Right renal pelvis (tissue), 4 donors: ENCODE data around the gene UGT2B10. TPM values are rescaled to one million over a fixed set of nuclear protein-coding genes. Genes with fewer than 3 reads are reported as not detected.

Experiments
- DNase-seq, 4 donors: peaks; one replicate each; pipeline ENCODE4 v3.0.0-alpha.2; 2013; ENCODE audit warnings: low read depth in 4 of 4, low spot score in 3 of 4, missing footprints in 1 of 4
- polyA plus RNA-seq, 4 donors: library from polyadenylated mRNA; unstranded; fragments of 120-200 nt; gene quantifications; one replicate each; pipeline ENCODE4 v1.2.1, GENCODE V29; 2013; ENCODE audit not compliant: insufficient read length in 4 of 4

Gene UGT2B10
- polyA plus RNA-seq, 4 donors = 0.29 to 0.58 (median 0.39) TPM

DNA sequence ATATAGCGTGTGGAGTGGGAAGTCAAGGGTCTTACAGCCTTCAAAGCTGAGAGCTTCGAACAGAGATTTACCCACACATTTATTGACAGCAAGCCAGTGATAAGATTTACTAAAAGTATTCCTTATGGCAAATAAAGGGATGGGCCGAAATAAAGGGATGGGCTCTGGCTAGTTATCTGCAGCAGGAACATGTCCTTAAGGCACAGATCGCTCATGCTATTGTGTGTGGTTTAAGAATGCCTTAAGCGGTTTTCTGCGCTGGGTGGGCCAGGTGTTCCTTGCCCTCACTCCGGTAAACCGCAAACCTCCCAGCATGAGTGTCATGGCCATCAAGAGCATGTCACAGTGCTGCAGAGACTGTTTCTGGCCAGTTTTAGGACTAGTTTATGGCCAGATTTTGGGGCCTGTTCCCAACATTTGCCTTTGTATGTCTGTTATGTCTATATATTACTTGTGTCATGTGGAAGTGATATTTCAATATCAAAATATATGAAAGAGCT, 53.5 kb downstream of the UGT2B10 start:
- no peak for DNase-seq

DNA sequence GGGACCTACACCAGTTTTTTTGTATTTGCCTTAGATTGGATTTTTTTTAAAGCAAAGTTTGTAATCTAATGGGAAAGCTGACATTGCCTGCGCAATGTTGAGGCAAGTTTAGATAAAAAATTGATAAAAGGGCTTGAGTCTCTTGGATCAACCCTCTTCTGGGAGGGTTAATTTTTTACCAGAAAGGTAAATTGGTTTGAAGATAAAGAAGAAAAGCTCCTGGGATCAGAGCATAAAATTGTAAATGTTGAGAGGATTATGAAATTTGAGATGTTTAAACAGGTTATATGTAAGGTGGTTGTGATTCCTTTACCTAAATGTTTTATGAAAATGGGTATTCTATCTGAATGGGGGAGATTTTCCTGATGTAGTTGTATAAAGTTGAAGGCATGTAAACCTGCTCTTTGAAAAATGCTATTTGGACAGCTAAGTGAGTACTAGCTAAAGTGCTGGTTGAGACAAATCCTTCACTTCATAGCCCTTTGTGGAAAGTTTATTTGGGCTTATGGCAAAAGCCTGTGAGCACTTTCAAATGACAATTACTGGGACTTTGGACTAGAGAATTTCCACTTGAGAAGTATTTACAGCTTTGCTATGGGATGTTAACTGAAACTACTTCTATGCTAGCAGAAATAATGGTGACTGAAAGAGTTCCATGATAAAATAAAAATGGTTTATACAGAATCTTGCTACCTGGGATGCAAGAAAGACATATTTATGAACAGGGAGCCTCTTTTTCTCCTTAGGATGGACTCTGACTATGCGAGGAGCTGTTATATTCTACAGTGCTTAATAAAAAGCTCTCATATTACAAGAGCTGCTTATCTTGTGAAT, 56.2 kb downstream of the UGT2B10 start:
- no peak for DNase-seq

DNA sequence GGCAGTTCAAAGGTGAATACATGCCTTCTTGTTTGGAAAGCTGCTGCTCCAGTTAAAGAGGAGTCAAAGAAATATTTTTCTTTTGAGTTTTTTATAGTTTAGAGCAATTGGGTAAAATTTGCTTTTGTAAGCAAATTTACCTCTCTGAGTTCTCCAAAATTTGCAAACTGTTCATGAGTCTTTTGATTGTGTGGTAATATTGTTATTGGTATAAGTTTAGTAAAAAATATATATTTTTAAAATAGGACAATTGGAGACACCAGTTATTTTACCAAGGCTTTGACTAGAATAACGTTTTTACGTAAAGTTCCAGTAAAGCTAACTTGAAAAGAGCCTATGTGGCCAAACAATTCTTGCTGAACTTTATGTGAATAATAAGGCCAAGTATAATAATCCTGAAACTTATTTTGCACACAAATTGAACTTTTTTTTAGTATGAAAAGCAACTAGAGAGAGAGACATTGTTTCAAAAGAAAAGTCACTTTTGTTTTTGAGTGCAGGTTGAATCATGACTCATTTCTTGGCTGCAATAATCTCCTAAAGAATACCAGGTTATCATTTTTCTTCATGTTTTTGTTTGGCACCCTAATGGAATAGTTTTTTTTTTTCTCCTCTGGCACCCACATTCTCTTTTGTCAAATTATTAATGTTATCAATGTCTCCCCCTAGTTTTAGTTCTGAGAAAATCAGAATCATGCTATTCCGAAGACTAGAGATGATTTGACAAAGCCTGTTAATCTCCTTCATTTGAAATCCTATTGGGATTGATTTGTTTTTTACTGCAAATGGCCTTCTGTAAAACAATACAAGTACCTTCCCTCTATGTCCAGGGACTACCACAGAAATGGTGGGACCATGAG, 57.1 kb downstream of the UGT2B10 start:
- DNase-seq = no peak

DNA sequence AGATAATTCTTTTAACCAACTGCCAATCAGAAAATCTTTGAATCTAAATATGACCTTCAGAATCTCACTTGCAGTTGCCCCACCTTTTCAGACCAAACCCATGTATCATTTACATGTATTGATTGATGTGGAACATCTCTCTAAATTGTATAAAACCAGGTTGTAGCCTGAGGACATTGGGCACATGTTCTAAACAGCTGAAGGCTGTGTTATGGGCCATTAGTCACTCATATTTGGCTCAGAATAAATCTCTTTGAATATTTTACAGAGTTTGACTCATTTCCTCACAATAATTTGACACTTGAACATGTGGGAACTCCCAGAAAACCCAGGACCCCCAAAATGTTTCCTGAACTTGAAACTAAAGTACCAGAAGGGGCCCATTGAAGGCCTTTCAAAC, 58.7 kb downstream of the UGT2B10 start:
- DNase-seq = no peak

DNA sequence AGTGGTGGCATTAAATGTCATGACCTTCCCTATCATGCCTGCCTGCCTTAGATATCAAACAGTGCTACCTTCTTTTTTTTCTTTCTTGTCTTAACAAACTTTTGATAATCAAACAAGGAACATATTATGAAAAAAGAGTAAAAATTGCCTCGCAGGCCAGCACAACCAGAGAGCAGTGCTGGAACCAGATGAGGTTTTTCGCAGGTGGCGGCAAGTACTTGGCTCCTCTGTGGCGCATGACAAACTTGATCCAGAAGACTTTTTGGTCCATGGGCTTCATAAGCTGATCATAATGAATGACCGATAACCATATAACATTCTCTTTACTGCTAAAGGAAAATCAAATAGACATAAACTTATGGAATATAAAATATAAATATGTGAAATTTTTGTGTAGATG, 61.8 kb downstream of the UGT2B10 start:
- no peak for DNase-seq

DNA sequence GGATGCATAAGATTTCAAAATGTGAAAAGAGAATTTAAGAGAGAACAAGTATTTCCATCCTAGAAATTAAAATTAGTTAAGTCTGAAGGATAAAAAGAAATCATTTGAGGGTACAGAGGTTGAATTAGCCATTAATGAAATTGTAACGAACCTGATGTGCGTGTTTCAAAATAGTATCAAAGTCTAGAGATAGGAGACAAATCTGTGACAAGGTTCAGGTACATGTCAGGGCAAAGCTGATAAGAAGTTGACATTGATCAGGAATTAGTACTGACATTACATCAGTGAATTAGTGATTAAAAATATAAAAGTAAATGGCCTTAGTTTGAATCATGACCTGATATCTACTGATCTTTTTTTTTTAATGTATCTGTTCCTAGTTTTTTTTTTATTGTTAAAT, 62.3 kb downstream of the UGT2B10 start:
- no peak for DNase-seq

Other genes with a start within 250 kb of the UGT2B10 start
- under 1 TPM in 1 of 4 donors, not detected in 3; 0.07 TPM for gene UGT2B17, start 239.7 kb upstream of the UGT2B10 start, polyA plus RNA-seq
- gene UGT2B15, start 145.3 kb upstream of the UGT2B10 start, polyA plus RNA-seq = under 1 TPM in 2 of 4 donors, not detected in 2; 0.06 to 0.13 TPM
- 100 to 1,000 TPM in 2 of 4 donors, 10 to 100 TPM in 2; 75.4 to 209 (median 94.5) TPM for gene UGT2A3, start 135.8 kb downstream of the UGT2B10 start, polyA plus RNA-seq